ENCODE data around the gene KLRF2. TPM values are rescaled to one million over a fixed set of nuclear protein-coding genes. Genes with fewer than 3 reads are reported as not detected.

KLRF2 gene
- polyA plus RNA-seq, 3 donors = not detected

GRCh38 chr12:9895215-9895971, 14.1 kb downstream of the KLRF2 start:
- H3K27me3 ChIP-seq (ENCODE audit: control insufficient read depth in 2 of 2, insufficient read depth in 2 of 2, low read length in 2 of 2) = no peaks in the 10 kb centered on the region
- no peaks in the 10 kb centered on the region for H3K9me3 ChIP-seq (replicated peaks in 1 of 2; ENCODE audit: control insufficient read depth in 1 of 2, insufficient read depth in 1 of 2, low read length in 2 of 2)
- H3K4me1 Mint-ChIP-seq = peaks cover 5% of the 10 kb centered on the region
- H3K36me3 Mint-ChIP-seq = no peaks in the 10 kb centered on the region
- no peak overlapping the region for H3K4me2 ChIP-seq (replicated peaks; ENCODE audit: extremely low read depth, low read length, poor library complexity, severe bottlenecking)
- DNase-seq = no peak
- H3K27ac ChIP-seq (ENCODE audit: low read depth in 1 of 2, low read length in 2 of 2) = no peak overlapping the region
- 78% methylated on average over 2 of the region's 6 CpGs for whole genome bisulfite sequencing (ENCODE audit: insufficient coverage)
- no peak overlapping the region for H3K4me3 ChIP-seq (replicated peaks in 1 of 3; ENCODE audit: low read depth in 2 of 3, low read length in 3 of 3)
- H3K9ac ChIP-seq (ENCODE audit: insufficient read depth, low read length, poor library complexity, severe bottlenecking) = no peak overlapping the region
- H3K27me3 Mint-ChIP-seq (ENCODE audit: low read depth in 3 of 3) = peaks cover 0 to 6% (median 2%) of the 10 kb centered on the region in 3 donors
- TF ChIP-seq, protein P1, sequence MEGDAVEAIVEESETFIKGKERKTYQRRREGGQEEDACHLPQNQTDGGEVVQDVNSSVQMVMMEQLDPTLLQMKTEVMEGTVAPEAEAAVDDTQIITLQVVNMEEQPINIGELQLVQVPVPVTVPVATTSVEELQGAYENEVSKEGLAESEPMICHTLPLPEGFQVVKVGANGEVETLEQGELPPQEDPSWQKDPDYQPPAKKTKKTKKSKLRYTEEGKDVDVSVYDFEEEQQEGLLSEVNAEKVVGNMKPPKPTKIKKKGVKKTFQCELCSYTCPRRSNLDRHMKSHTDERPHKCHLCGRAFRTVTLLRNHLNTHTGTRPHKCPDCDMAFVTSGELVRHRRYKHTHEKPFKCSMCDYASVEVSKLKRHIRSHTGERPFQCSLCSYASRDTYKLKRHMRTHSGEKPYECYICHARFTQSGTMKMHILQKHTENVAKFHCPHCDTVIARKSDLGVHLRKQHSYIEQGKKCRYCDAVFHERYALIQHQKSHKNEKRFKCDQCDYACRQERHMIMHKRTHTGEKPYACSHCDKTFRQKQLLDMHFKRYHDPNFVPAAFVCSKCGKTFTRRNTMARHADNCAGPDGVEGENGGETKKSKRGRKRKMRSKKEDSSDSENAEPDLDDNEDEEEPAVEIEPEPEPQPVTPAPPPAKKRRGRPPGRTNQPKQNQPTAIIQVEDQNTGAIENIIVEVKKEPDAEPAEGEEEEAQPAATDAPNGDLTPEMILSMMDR (IDR thresholded peaks at IDR 0.05) = no peak
- no peak overlapping the region for H3K27ac Mint-ChIP-seq
- no peaks in the 10 kb centered on the region for H3K4me1 ChIP-seq (ENCODE audit: control insufficient read depth in 1 of 2, insufficient read depth in 2 of 2, low read length in 2 of 2)
- H3K4me3 Mint-ChIP-seq = no peak overlapping the region
- no peaks in the 10 kb centered on the region for H3K36me3 ChIP-seq (replicated peaks in 1 of 2; ENCODE audit: control insufficient read depth in 1 of 2, insufficient read depth in 2 of 2, low read length in 2 of 2)
- intact Hi-C loops (cut with micrococcal nuclease) = no loop called here
- H3K9me3 Mint-ChIP-seq = no peaks in the 10 kb centered on the region
- H3K79me2 ChIP-seq (ENCODE audit: insufficient read depth, low read length) = no peaks in the 10 kb centered on the region
- H2AFZ ChIP-seq (ENCODE audit: insufficient read depth, low read depth, low read length, poor library complexity, severe bottlenecking) = no peak overlapping the region
- H4K20me1 ChIP-seq (ENCODE audit: insufficient read depth, low read length) = no peaks in the 10 kb centered on the region

DNA sequence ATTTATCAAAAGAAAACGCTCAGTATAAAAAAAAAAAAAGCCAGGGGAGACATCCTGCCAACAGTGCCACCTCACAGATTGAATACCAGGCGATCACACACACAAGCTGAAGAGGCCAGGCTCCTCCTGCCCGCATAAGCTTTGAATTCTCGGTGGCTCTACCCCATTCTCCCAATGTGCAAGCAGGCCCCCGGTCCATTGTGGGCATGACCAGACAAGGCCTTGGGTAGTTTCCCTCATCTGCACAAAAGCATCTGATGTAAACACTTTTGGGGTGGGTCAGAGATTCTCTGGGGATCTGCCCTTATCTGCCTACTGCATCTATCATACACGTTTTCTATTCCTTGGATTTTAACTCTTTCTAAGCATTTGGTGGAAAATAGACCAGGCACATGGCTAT, 16.2 kb downstream of the KLRF2 start:
- TF ChIP-seq, protein P1 (IDR thresholded peaks at IDR 0.05) = no peak
- WGBS (ENCODE audit: insufficient coverage) = 85% methylated on average over 4 of the region's 6 CpGs
- Histone ChIP-seq H2AFZ (ENCODE audit: insufficient read depth, low read depth, low read length, poor library complexity, severe bottlenecking) (no peak overlapping the region), H3K4me2 (replicated peaks; ENCODE audit: extremely low read depth, low read length, poor library complexity, severe bottlenecking) (no peak overlapping the region), H3K36me3 (replicated peaks in 1 of 2; ENCODE audit: control insufficient read depth in 1 of 2, insufficient read depth in 2 of 2, low read length in 2 of 2) (no peaks in the 10 kb centered on the region), H4K20me1 (ENCODE audit: insufficient read depth, low read length) (no peaks in the 10 kb centered on the region), H3K9me3 (replicated peaks in 1 of 2; ENCODE audit: control insufficient read depth in 1 of 2, insufficient read depth in 1 of 2, low read length in 2 of 2) (peaks cover 5 to 8% of the 10 kb centered on the region in 2 donors), H3K4me1 (ENCODE audit: control insufficient read depth in 1 of 2, insufficient read depth in 2 of 2, low read length in 2 of 2) (no peaks in the 10 kb centered on the region), H3K27me3 (ENCODE audit: control insufficient read depth in 2 of 2, insufficient read depth in 2 of 2, low read length in 2 of 2) (no peaks in the 10 kb centered on the region), H3K4me3 (replicated peaks in 1 of 3; ENCODE audit: low read depth in 2 of 3, low read length in 3 of 3) (no peak overlapping the region), H3K27ac (ENCODE audit: low read depth in 1 of 2, low read length in 2 of 2) (no peak overlapping the region), H3K79me2 (ENCODE audit: insufficient read depth, low read length) (no peaks in the 10 kb centered on the region), H3K9ac (ENCODE audit: insufficient read depth, low read length, poor library complexity, severe bottlenecking) (no peak overlapping the region)
- DNase-seq = no peak
- Mint-ChIP-seq H3K4me1 (peaks cover 5% of the 10 kb centered on the region), H3K36me3 (peaks cover 0 to 3% of the 10 kb centered on the region in 2 donors), H3K4me3 (no peak overlapping the region), H3K27me3 (ENCODE audit: low read depth in 3 of 3) (peaks cover 0 to 6% (median 2%) of the 10 kb centered on the region in 3 donors), H3K9me3 (peaks cover 6 to 12% (median 8%) of the 10 kb centered on the region in 7 donors), H3K27ac (no peak overlapping the region)
- intact Hi-C loops (cut with micrococcal nuclease) = no loop called here

Data from CD14-positive monocyte (primary cell).